ENCODE measurements around the gene IDH2. TPM values are rescaled to one million over a fixed set of nuclear protein-coding genes. Genes with fewer than 3 reads are reported as not detected.

IDH2 gene
- total RNA-seq, 3 donors from 2014 or later, result 29.9 to 73.5 (median 58.7) TPM

DNA sequence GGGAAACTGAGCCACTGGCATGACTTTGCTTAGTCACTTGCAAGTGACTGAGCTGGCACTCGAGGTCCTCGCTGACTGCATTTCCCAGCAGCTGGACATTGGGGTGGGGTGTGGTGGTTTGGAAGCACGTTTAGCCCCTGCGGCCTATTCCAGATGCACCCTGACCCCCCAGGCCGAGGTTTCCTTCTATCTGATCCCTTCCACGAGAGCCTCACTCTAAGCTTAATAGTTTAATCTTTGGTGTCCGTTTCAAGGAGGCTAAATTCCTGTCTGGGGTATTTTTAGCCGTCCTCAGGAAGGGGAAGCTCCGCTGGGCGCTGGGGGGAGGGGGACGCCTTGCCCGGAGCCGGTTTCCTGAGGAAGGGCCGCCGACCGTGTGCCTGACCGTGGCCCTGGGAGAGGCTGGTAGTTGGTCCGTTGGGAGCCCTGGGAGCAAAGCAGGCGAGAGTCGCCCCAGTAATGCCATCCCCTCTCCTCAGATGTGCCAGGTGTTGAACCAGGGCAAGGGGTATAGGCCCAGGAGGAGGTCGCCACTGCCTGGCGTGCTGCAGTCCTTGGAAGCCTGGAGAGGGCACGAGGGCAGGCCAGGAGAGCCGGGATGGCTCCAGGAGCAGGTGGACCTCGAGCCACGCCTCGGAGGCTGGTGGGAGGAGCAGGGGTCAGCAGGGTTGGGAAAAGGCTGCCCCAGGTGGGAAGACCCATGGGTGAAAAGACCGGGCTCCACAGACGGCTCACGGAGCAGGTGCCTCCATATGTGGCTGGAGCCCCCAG is 37.2 kb downstream of the IDH2 start:
- no peaks in the 10 kb centered on the region for H3K36me3 ChIP-seq
- no peak for TF ChIP-seq POLR2A (IDR thresholded peaks at IDR 0.05)
- TF ChIP-seq POLR2AphosphoS5 (IDR thresholded peaks at IDR 0.05), result peak in 1 of 3 donors; percentile 13
- no peak for DNase-seq (ENCODE audit: low spot score in 2 of 2)
- peak overlapping the region; percentile 48 to 89 for H3K27ac ChIP-seq
- H3K4me1 ChIP-seq, result peaks cover 0 to 12% of the 10 kb centered on the region in 2 donors
- no peaks in the 10 kb centered on the region for H3K9me3 ChIP-seq
- no peaks in the 10 kb centered on the region for H3K27me3 ChIP-seq
- no peak overlapping the region for H3K4me3 ChIP-seq
- intact Hi-C loops (cut with DNase I; ENCODE audit: low total_unique reads), result no loop called here

DNA sequence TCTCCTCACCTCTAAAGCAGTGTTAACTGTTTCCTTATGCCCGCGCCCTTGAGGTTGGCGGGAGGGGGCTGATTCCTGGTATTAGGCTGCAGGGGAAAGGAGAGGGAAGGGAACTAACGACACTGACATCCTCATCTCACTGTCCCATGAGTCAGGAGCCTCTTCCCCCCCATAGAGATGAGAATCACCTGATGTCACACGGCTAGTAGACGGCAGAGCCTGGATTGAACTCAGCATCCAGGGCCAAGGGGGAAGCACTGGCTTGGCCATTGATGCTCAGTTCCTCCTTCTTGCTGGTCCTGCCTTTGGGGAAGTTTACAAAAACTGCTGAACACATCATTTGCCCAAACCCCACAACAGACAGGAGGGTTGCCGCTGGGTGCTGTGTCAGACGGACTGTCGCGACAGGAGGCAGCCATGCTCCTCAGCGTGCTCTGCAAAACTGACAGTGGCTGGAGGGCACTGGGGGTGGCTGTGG is 38.5 kb downstream of the IDH2 start:
- no peak overlapping the region for H3K4me3 ChIP-seq
- TF ChIP-seq, protein P1, sequence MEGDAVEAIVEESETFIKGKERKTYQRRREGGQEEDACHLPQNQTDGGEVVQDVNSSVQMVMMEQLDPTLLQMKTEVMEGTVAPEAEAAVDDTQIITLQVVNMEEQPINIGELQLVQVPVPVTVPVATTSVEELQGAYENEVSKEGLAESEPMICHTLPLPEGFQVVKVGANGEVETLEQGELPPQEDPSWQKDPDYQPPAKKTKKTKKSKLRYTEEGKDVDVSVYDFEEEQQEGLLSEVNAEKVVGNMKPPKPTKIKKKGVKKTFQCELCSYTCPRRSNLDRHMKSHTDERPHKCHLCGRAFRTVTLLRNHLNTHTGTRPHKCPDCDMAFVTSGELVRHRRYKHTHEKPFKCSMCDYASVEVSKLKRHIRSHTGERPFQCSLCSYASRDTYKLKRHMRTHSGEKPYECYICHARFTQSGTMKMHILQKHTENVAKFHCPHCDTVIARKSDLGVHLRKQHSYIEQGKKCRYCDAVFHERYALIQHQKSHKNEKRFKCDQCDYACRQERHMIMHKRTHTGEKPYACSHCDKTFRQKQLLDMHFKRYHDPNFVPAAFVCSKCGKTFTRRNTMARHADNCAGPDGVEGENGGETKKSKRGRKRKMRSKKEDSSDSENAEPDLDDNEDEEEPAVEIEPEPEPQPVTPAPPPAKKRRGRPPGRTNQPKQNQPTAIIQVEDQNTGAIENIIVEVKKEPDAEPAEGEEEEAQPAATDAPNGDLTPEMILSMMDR (IDR thresholded peaks at IDR 0.05), result no peak
- TF ChIP-seq POLR2A (IDR thresholded peaks at IDR 0.05), result no peak
- TF ChIP-seq POLR2AphosphoS5 (IDR thresholded peaks at IDR 0.05), result no peak
- H3K27ac ChIP-seq, result peak overlapping the region; percentile 74 to 89
- no peaks in the 10 kb centered on the region for H3K27me3 ChIP-seq
- DNase-seq (ENCODE audit: low spot score in 2 of 2), result peak in 1 of 2 donors; percentile 37
- intact Hi-C loops (cut with DNase I; ENCODE audit: low total_unique reads), result no loop called here
- peaks cover 0 to 12% of the 10 kb centered on the region in 2 donors for H3K4me1 ChIP-seq
- no peaks in the 10 kb centered on the region for H3K9me3 ChIP-seq
- no peaks in the 10 kb centered on the region for H3K36me3 ChIP-seq

DNA sequence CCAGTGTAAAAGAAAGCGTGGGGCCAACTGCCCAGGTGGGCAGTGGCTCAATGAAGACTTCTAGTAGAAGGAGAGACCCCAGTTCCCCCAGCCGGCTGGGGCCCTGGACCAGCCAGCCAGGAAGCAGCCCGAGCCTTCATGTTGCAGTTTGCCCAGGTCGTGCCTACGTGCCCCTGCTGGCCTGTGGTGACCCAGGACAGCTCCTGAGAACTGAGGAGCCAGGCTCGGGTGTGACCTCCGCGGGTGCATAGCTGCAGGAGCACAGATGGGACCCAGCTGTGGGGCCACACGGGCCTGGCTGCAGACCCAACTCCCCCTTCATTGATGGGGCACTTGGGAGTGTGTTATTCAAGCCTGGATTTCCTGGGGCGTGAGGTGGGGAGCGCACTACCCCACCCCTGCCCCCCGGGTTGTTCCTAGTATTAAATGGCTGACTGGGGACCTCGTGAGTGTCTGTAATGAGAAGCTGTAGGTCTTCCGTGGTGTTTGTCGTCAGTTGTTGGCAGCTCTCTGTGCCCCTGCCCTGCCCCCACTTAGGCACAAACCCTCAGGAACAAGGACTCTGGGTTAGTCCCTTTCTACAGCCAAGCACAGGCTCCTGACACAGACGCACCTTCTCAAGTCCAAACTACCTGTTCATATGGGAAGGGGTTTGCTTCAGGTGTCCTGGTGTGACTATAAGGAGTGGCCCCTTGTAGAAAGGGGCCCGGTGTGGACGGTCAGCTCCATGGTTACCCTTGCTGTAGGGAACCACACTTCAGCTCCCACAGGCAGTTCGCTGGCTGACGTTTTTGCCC is 39.1 kb downstream of the IDH2 start:
- Histone ChIP-seq H3K4me3 (no peak overlapping the region), H3K27ac (peak overlapping the region; percentile 74 to 89), H3K36me3 (no peaks in the 10 kb centered on the region), H3K4me1 (peaks cover 0 to 12% of the 10 kb centered on the region in 2 donors), H3K27me3 (no peaks in the 10 kb centered on the region), H3K9me3 (no peaks in the 10 kb centered on the region)
- TF ChIP-seq POLR2AphosphoS5 (IDR thresholded peaks at IDR 0.05) (no peak), POLR2A (IDR thresholded peaks at IDR 0.05) (no peak)
- TF ChIP-seq, protein P1 (IDR thresholded peaks at IDR 0.05), result no peak
- intact Hi-C loops (cut with DNase I; ENCODE audit: low total_unique reads), result no loop called here
- peak in 1 of 2 donors; percentile 39 for DNase-seq (ENCODE audit: low spot score in 2 of 2)

DNA sequence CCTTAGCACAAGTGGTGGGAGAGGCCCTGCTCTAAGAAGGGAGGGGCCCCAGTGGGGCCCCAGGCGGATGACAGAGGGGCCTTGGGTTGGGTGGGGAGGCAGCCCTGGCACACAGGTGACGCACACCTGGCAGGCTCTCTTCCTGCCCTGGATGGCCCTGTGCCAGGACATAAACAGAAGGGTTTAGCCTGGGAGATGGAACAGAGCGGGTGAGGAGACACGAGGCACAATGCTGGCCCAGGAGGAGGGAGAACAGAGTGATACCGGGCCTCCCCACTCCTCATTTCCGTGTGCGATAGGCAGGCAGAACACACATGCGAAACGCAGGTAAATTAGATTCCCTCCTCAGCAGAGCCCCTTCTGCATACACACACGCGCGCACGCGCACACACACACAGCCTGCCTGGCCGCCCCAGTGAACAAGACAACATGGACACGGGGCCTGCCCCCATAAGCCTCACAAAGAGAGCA is 39.8 kb downstream of the IDH2 start:
- peak; percentile 50 to 77 for DNase-seq (ENCODE audit: low spot score in 2 of 2)
- peaks cover 0 to 12% of the 10 kb centered on the region in 2 donors for H3K4me1 ChIP-seq
- peak overlapping the region; percentile 74 to 89 for H3K27ac ChIP-seq
- TF ChIP-seq POLR2AphosphoS5 (IDR thresholded peaks at IDR 0.05), result no peak
- intact Hi-C loops (cut with DNase I; ENCODE audit: low total_unique reads), result no loop called here
- H3K4me3 ChIP-seq, result no peak overlapping the region
- H3K9me3 ChIP-seq, result no peaks in the 10 kb centered on the region
- H3K36me3 ChIP-seq, result no peaks in the 10 kb centered on the region
- H3K27me3 ChIP-seq, result no peaks in the 10 kb centered on the region

DNA sequence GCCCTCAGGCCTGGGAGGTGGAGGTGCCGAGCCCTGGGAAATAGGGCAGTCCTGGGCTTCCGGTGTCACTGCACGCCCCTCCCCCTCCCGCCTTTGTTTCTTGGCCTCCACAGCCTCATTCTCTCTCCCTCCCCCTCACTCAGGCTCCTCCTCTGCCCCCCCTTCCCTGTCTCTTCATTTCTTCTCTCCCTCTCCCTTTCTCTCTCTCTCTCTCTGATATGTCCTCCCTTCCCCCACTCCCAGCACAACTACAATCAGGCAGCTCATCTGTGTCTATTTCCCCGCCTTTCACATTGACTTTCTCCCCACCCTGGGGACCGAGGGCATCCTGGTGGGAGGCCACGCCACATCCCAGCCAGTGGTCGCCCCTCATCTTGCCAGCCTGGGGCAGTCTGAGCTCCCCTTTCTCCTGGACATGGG is 40.2 kb downstream of the IDH2 start:
- peak; percentile 67 to 73 for DNase-seq (ENCODE audit: low spot score in 2 of 2)
- intact Hi-C loops (cut with DNase I; ENCODE audit: low total_unique reads), result no loop called here
- Histone ChIP-seq H3K4me3 (peak overlapping the region in 2 of 3 donors; percentile 13 to 19), H3K27ac (peak overlapping the region; percentile 74 to 89), H3K4me1 (peaks cover 0 to 12% of the 10 kb centered on the region in 2 donors), H3K36me3 (no peaks in the 10 kb centered on the region), H3K27me3 (no peaks in the 10 kb centered on the region), H3K9me3 (no peaks in the 10 kb centered on the region)
- TF ChIP-seq POLR2AphosphoS5 (IDR thresholded peaks at IDR 0.05) (no peak), POLR2A (IDR thresholded peaks at IDR 0.05) (no peak)
- TF ChIP-seq, protein P1 (IDR thresholded peaks at IDR 0.05), result no peak

All from breast epithelium (tissue), 4 donors.